22Rv1 (cell line): Measurements from ENCODE around the gene HSD17B11.

ENCODE experiments used
- H3K27ac ChIP-seq: fragments of 450-650 bp; 2 replicates; pipeline ENCODE4 v1.5.1; 2017
- ZFX ChIP-seq: fragments of 450-650 bp; IDR thresholded peaks from 2 replicates; pipeline ENCODE4 v1.6.1; 2017; ENCODE audit warnings: antibody characterized with exemption, borderline replicate concordance
- TF ChIP-seq, protein P1 (sequence below): fragments of 450-650 bp; IDR thresholded peaks from 2 replicates; pipeline ENCODE4 v1.5.1; 2017; ENCODE audit warnings: mild to moderate bottlenecking

The HSD17B11 gene

DNA sequence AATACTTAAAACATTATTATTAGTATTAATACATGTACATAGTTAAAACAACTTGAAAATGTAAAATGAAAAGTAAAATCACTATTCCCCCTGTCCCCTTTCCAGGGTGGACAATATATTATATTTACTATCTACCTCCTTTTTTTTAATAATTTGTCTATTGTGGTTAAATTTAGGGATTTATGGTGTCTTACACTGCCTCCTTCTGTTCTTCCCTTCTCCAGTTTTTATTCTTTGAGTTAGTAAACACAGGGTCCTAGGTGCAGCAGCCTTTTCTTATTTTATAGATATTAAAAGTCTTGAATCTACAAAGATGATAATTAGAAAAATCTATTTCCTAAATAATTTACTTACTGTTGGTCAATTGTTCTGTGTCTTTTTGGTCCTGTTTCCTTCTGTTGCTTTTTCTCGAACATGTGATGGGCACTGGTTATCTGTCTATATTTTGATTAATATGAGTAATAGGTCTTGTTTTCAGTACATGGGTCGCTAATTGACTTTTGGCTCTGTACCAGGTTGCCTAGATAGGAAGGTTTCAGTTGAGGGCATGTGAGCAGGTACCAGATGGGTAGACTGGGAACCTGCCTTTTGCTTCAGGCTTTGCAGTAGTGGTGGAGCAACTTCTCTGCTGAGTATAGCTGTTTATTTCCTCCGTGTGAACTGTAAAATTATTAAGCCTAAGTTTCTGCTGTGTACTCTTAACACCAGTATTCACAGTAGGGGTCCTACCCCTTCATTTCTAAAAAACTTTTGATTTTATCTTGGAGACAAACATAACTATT lies 32.5 kb upstream of the HSD17B11 start:
- TF ChIP-seq ZFX: no peak
- TF ChIP-seq, protein P1, sequence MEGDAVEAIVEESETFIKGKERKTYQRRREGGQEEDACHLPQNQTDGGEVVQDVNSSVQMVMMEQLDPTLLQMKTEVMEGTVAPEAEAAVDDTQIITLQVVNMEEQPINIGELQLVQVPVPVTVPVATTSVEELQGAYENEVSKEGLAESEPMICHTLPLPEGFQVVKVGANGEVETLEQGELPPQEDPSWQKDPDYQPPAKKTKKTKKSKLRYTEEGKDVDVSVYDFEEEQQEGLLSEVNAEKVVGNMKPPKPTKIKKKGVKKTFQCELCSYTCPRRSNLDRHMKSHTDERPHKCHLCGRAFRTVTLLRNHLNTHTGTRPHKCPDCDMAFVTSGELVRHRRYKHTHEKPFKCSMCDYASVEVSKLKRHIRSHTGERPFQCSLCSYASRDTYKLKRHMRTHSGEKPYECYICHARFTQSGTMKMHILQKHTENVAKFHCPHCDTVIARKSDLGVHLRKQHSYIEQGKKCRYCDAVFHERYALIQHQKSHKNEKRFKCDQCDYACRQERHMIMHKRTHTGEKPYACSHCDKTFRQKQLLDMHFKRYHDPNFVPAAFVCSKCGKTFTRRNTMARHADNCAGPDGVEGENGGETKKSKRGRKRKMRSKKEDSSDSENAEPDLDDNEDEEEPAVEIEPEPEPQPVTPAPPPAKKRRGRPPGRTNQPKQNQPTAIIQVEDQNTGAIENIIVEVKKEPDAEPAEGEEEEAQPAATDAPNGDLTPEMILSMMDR: no peak
- H3K27ac ChIP-seq: peak overlapping the region; percentile 91

DNA sequence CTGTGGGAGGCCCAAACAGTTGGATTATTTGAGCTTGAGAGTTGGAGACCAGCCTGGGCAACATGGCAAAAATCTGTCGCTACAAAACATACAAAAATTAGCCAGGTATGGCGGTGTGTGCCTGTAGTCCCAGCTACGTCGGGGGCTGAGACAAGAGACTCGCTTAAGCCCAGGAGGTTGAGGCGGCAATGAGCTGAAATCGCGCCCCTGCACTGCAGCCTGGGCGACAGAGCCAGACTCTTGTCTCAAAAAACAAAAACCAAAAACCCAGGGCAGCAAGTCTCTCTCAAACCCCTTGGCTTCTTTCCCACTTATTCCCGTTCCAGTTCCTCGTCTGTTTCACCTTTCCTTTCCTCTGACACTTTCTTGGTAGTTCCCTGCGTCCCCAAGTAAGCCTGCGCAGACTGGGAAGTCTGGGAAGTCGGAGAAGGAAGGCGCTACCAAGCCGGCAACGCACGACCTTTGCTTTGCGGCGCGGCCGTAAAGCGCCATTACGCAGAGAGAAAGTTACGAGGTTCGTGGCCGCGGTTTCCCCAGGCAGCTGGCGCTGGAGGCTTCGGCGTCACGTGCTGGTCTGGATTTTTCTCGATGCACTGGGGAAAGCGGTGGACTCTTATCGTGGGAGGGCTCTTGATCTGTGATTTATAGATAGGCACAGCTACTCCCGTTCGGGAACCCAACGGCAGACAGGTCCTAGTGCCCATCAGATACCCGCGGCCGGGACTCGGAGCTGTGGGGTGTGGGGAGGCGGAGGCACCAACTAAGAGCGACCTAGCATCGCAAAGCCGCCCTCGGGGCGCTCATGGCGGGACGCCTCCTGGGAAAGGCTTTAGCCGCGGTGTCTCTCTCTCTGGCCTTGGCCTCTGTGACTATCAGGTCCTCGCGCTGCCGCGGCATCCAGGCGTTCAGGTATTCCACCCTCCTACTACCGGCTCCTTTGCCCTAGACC lies 31.4 kb upstream of the HSD17B11 start, which contains the start of gene NUDT9:
Gene NUDT9, plus strand, starts transcription at position 470 of the 949 bp plus-strand sequence. Its CDS starts 333 bp downstream, at position 803.
- no peak for TF ChIP-seq ZFX
- TF ChIP-seq, protein P1: no peak

DNA sequence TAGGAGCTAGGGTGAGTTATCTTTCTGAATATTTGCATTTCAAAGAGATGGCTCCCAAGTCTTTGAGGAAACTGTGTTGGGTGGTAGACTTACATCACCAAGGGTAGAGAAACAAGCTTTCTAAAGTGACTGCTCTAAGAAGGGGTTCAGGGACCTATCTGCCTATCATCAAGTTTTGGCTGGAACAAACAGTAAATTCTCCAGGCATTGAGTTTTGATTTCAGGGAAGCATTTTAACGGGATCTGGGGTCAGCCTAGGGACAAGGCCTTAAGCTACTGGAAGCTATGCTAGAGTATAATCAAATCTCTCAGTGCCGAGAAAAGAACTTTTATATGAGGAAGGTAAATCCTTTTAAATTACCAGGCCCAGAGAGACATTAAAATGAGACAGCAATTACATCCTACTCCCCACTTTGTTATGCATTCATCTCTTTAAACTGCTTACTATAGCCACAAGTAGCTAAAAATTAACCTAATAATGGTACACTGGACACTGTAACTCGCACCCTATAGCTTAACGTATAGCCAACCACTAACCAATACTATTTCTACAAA lies 29.4 kb upstream of the HSD17B11 start:
- no peak for TF ChIP-seq ZFX
- H3K27ac ChIP-seq: peak overlapping the region; percentile 91

More for the DNA sequence above, 31.4 kb upstream of the HSD17B11 start, which contains the start of gene NUDT9:
- H3K27ac ChIP-seq: peak within 1 kb of the TSS; percentile 91

DNA sequence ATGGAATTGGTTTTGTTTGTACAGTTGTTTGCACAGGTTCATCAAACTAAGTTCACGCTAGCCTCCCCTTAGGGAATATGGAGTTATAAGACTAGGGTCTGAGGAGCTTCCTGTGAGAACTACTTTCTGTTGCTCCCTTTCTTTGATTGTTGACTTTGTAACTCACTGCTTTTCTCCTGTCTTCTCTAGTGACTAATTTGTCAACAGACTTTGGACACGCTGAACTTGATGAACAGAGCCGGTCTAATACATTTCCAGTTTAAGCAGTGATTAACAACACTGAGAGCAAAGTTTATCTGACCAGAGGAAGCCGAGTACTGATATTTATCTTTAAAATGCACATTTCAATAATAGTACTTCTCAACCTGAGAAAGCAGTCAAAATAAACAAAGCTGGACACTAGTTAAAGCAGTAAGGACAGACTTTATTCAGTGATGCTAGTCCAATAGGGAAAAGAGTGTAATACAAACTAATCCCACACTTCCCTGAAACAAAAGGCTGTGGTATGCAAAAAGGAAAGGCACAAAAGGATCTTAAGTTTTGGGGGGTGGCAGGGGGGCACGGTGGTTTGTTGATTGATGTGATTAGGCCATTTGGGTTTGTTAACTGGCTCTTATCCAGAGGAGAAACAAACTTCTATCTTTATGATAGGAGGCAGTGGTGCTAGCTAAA lies 28.7 kb upstream of the HSD17B11 start:
- H3K27ac ChIP-seq: peak overlapping the region; percentile 91
- TF ChIP-seq, protein P1: no peak
- TF ChIP-seq ZFX: no peak

DNA sequence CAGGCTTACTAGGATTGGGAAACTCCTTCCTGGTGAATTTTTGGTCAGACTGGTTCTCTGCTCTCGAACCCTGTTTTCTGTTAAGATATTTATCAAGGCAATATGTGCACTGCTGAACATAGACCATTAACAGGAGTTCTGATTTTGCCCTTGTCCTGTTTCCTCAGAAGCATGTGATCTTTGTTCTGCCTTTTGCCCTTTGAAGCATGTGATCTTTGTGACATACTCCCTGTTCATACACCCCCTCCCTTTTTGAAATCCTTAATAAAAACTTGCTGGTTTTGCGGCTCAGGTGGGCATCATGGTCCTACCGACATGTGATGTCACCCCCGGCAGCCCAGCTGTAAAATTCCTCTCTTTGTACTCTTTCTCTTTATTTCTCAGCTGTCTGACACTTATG lies 27.4 kb upstream of the HSD17B11 start:
- H3K27ac ChIP-seq: peak overlapping the region; percentile 91

DNA sequence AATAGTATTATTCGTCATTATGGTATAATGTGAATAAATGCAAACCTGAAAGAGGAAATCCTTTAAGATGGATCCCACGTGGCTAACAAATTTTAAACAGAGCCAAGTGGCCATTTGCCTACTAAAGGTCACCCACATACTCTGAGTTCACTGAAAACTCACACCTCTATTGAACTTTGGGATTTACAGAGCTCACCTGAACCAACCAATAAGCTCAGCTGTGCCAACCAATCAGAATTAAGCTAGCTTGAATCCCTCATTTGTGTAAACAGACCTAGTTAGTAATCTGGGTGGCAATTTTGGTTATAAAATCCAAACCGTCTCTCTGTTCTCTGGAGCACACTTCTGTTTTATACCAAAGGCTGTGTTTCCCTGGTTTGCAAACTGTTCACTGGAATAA lies 26.0 kb upstream of the HSD17B11 start:
- TF ChIP-seq, protein P1: no peak
- no peak for TF ChIP-seq ZFX

DNA sequence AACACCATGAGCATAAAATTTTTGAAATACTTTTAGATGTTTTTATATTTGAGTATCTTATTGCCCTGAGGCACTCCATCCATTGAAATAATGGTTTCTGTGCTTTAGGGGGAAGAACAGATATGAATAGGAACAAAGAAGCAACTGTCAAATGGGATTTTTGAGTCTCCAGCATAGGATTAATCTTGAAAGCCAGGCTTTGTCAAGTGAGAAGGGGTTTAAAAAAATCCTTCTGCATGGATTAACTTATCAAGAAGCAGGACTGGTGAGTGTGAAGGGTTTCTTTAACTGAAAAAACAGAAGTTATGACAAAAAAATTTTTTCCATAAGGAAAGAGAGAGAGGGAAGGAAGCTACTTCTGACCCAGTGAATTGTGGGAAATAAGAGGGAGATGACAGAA lies 23.8 kb upstream of the HSD17B11 start:
- TF ChIP-seq ZFX: no peak
- TF ChIP-seq, protein P1: no peak
- no peak overlapping the region for H3K27ac ChIP-seq

More for the DNA sequence above, 26.0 kb upstream of the HSD17B11 start:
- H3K27ac ChIP-seq: 0 out of 2 replicates have a peak overlapping the region, but pooled peaks have one; percentile 9
